NCI-H748 (cell line): ENCODE measurements around the gene OR8B12.
A peak's percentile ranks its signal among the peaks of the same experiment; 100 is the strongest.
"Not testable (repeated sequence)": the region's sequence is repeated elsewhere in the genome, so short reads cannot be mapped to it uniquely, and the experiment has no call there.

Source experiments
- DNase-seq: peaks from one replicate; lab custom pipeline; 2025; ENCODE audit not compliant: unreplicated experiment; lab: John Stamatoyannopoulos, UW

The OR8B12 gene

GRCh38 chr11:124533626-124534025 is 9.8 kb downstream of the OR8B12 start:
- DNase-seq: no peak

GRCh38 chr11:124520550-124520854 is 23.0 kb downstream of the OR8B12 start:
- DNase-seq: no peak

- DNase-seq: no peak
Measured at GRCh38 chr11:124519850-124520549, 23.5 kb downstream of the OR8B12 start.

GRCh38 chr11:124518989-124519451 is 24.4 kb downstream of the OR8B12 start:
- DNase-seq: peak; percentile 28

- DNase-seq: no peak
Measured at GRCh38 chr11:124517314-124517713, 26.1 kb downstream of the OR8B12 start.

- not testable (repeated sequence) for DNase-seq
Measured at GRCh38 chr11:124514675-124515074, 28.8 kb downstream of the OR8B12 start.

GRCh38 chr11:124514131-124514530 is 29.3 kb downstream of the OR8B12 start:
- DNase-seq: no peak

- no peak for DNase-seq
Measured at GRCh38 chr11:124511745-124512144, 31.7 kb downstream of the OR8B12 start.

GRCh38 chr11:124510279-124510678 is 33.2 kb downstream of the OR8B12 start:
- no peak for DNase-seq

GRCh38 chr11:124499711-124500110 is 43.7 kb downstream of the OR8B12 start:
- no peak for DNase-seq

- DNase-seq: no peak
Measured at GRCh38 chr11:124493016-124493655, 50.3 kb downstream of the OR8B12 start.
